ENCODE results near the gene TMEM192. TPM values are rescaled to one million over a fixed set of nuclear protein-coding genes. Genes with fewer than 3 reads are reported as not detected.
"Not testable (repeated sequence)": the region's sequence is repeated elsewhere in the genome, so short reads cannot be mapped to it uniquely, and the experiment has no call there.

TMEM192 gene
- total RNA-seq, 2 donors from 2014 or later = 13.6 to 14.6 TPM

DNA sequence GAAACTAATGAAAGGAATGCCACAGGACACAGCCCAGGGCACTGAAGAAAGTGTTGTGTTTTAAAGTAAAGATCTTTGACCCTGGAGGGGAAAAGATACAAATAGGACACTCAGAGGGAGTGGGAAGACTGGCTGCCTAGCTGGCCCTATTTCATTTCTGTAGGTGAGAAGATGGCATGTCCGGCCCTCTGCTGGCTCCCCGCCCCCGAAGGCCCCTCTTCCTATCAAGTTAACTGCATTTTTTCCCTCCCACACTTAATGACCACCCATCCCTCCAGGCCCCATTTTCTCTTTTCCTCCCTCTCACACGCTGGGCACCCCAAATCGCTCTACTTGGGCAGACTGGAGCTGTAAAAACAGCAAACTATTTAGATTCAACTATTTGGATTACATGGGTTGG, 64.5 kb downstream of the TMEM192 start:
- H3K9me3 ChIP-seq = no peaks in the 10 kb centered on the region
- H3K27me3 ChIP-seq = no peaks in the 10 kb centered on the region
- no peak overlapping the region for H3K4me3 ChIP-seq
- no peak overlapping the region for H3K27ac ChIP-seq
- TF ChIP-seq, protein P1, sequence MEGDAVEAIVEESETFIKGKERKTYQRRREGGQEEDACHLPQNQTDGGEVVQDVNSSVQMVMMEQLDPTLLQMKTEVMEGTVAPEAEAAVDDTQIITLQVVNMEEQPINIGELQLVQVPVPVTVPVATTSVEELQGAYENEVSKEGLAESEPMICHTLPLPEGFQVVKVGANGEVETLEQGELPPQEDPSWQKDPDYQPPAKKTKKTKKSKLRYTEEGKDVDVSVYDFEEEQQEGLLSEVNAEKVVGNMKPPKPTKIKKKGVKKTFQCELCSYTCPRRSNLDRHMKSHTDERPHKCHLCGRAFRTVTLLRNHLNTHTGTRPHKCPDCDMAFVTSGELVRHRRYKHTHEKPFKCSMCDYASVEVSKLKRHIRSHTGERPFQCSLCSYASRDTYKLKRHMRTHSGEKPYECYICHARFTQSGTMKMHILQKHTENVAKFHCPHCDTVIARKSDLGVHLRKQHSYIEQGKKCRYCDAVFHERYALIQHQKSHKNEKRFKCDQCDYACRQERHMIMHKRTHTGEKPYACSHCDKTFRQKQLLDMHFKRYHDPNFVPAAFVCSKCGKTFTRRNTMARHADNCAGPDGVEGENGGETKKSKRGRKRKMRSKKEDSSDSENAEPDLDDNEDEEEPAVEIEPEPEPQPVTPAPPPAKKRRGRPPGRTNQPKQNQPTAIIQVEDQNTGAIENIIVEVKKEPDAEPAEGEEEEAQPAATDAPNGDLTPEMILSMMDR (IDR thresholded peaks at IDR 0.05) = no peak
- no peaks in the 10 kb centered on the region for H3K4me1 ChIP-seq
- DNase-seq (ENCODE audit: low spot score) = no peak
- no peaks in the 10 kb centered on the region for H3K36me3 ChIP-seq

DNA sequence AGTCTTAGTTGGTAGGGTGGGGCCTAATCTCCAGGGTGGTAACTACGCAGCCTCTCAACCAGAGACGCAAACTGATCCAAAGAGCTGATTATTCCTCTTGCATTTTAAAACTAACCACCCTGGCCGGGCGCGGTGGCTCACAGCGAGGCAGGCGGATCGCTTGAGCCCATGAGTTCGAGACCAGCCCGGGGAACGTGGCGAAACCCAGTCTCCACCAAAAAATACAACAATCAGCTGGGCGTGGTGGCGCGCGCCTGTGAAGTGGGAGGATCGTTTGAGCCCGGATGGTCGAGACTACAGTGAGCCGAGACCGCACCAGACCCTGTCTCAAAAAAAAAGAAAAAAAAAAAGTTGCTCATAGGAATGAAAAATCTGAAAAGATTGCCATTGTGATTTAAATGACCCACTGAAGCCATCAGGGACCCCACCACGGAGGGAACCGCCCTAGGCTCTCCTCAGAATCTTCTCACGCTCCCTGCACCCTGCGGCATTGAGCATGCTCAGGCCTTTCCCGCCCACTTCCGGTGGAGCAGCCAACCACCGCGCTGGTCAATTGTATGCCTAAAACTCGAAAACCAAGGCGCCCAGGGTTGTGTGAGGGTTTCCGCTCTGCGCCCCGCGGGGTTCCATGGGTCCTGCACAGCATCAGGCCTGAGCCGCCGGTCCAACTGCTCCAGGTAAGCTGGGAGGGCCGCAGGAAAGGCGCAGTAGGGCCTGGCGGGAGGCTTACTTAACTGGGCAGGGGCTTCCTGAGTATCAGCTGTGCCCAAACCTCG, 81.0 kb downstream of the TMEM192 start, which contains the start of gene TRIM60:
Gene TRIM60, plus strand, starts transcription at position 564 of the 776 bp plus-strand sequence. CDS start 8,074 bp downstream, outside the sequence.
- Histone ChIP-seq H3K27me3 (no peaks in the 10 kb centered on the region), H3K9me3 (no peaks in the 10 kb centered on the region), H3K36me3 (no peaks in the 10 kb centered on the region), H3K27ac (no peak within 1 kb of the TSS), H3K4me1 (no peaks in the 10 kb centered on the region), H3K4me3 (no peak within 1 kb of the TSS)
- TF ChIP-seq, protein P1 (IDR thresholded peaks at IDR 0.05) = no peak
- no peak for DNase-seq (ENCODE audit: low spot score)

DNA sequence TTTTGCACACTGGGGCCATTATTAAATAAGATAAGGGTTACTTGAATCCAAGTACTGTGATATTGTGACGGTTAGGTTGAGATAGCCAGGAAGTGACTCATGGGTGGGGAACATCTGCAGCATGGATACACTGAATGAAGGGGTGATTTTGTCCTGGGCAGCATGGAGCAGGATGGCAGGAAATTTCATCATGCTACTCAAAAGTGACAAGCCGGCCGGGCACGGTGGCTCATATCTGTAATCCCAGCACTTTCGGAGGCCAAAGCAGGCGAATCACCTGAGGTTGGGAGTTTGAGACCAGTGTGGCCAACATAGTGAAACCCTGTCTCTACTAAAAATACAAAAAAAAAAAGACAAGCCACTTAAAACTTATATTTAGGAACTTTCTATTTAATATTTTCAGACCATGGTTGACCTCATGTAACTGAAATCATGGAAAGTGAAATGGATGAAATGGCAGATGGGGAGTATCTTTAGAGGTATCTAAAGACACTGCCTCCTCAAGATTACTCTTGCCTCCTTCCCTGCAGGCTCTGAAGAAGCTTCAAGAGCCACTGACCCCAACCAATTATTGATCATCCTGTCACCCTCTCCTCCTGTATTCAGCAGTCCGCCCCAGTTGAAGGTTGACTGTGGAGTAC, 84.8 kb downstream of the TMEM192 start:
- TF ChIP-seq, protein P1 (IDR thresholded peaks at IDR 0.05) = no peak
- Histone ChIP-seq H3K36me3 (no peaks in the 10 kb centered on the region), H3K9me3 (no peaks in the 10 kb centered on the region), H3K27me3 (no peaks in the 10 kb centered on the region), H3K4me3 (no peak overlapping the region), H3K27ac (no peak overlapping the region), H3K4me1 (no peaks in the 10 kb centered on the region)
- DNase-seq (ENCODE audit: low spot score) = no peak

DNA sequence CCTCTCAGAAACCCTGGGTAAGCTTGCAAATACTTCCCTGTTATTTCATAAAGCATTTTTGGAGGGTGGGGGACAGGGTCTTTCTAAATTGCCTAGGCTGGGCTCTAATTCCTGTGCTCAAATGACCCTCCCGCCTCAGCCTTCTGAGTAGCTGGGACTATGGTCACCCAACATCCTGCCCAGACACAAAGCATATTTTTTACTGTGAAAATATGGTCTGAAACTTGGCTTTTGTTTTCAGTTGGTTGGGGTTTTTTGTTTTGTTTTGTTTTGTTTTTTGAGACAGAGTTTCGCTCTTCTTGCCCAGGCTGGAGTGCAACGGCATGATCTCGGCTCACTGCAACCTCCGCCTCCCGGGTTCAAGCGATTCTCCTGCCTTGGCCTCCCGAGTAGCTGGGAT, 86.9 kb downstream of the TMEM192 start:
- H3K9me3 ChIP-seq; DNase-seq (ENCODE audit: low spot score); H3K27ac ChIP-seq; H3K27me3 ChIP-seq; H3K36me3 ChIP-seq; H3K4me1 ChIP-seq; H3K4me3 ChIP-seq: not testable (repeated sequence)

Other genes with a start within 250 kb of the TMEM192 start
- gene APELA, start 235.7 kb downstream of the TMEM192 start, total RNA-seq = not detected
- gene TRIM61, start 135.2 kb downstream of the TMEM192 start, total RNA-seq = 1 to 10 TPM in 1 of 2 donors, under 1 TPM in 1; 0.79 to 1.1 TPM
- gene TRIM60, start 80.9 kb downstream of the TMEM192 start, total RNA-seq = not detected
- not detected for gene TRIM75, start 59.0 kb downstream of the TMEM192 start, total RNA-seq
- gene KLHL2, start 94.7 kb upstream of the TMEM192 start, total RNA-seq = 1 to 10 TPM; 7.6 to 9.0 TPM
- 10 to 100 TPM; 11.3 to 20.3 TPM for gene MSMO1, start 214.8 kb upstream of the TMEM192 start, total RNA-seq